HUES48 (cell line): ENCODE measurements around the gene NUP210.

Experiments
- H3K27ac ChIP-seq: one replicate; pipeline ENCODE4 v1.7.0; 2013; ENCODE audit warnings: low read depth, low read length, inconsistent platforms
- H3K27me3 ChIP-seq: 2 replicates; pipeline ENCODE4 v1.6.1; 2013; ENCODE audit warnings: mild to moderate bottlenecking, low read length; ENCODE audit not compliant: control insufficient read depth, insufficient read depth
- H3K36me3 ChIP-seq: 2 replicates; pipeline ENCODE4 v1.6.1; 2013; ENCODE audit warnings: low read length; ENCODE audit not compliant: control insufficient read depth, insufficient read depth
- H3K4me1 ChIP-seq: 2 replicates; pipeline ENCODE4 v1.6.1; 2013; ENCODE audit warnings: mild to moderate bottlenecking, low read length; ENCODE audit not compliant: control insufficient read depth, insufficient read depth
- H3K4me3 ChIP-seq: 2 replicates; pipeline ENCODE4 v1.5.1; 2013; ENCODE audit warnings: mild to moderate bottlenecking, low read depth, low read length
- H3K9ac ChIP-seq: 2 replicates; pipeline ENCODE4 v1.6.1; 2013; ENCODE audit warnings: mild to moderate bottlenecking, low read depth, low read length, moderate library complexity
- H3K9me3 ChIP-seq: 2 replicates; pipeline ENCODE4 v1.6.1; 2013; ENCODE audit warnings: low read length; ENCODE audit not compliant: control insufficient read depth, insufficient read depth

NUP210 gene

DNA sequence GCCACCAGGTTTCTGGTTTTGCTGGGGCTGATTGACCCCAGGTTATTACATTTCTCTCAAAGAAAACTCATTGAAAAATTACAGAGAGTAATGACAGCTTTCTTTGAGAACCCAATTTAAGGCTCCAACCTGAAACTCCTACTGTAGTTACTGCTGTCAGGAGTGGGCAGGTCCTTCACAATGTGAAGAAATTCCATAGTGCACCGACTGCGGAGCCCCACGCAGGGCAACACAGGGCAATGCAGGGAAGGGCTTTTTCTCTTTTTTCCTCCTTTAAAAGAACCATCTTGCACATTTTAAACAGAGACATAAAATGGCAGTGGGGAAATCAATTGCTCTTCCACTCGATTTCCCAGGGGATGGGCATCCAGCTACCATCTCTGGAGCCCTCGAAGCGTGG lies 74.3 kb downstream of the NUP210 start:
- peaks cover 47% of the 10 kb centered on the region for H3K4me1 ChIP-seq
- no peak overlapping the region for H3K4me3 ChIP-seq
- H3K27ac ChIP-seq: no peak overlapping the region
- peaks cover 28% of the 10 kb centered on the region for H3K36me3 ChIP-seq
- no peaks in the 10 kb centered on the region for H3K27me3 ChIP-seq
- no peak overlapping the region for H3K9ac ChIP-seq
- no peaks in the 10 kb centered on the region for H3K9me3 ChIP-seq

DNA sequence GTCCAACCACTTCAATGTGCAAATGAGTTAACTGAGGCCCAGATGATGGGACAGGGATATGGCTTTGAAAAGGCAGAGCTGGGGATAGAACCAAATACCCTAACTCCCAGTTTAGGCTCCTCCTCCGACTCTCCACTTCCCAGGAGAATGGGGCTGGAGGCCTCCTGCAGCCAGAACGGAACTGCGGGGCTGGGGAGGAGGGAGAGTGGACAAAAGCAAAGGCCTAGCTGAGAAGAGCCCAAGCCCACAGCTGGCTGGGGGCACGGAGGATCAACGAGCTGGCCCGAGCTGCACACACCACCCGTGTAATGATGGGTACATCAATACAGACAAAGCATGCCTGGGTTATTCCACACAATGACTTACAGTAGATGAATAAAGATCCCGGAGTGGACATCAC lies 74.8 kb downstream of the NUP210 start:
- Histone ChIP-seq H3K36me3 (peaks cover 32% of the 10 kb centered on the region), H3K27ac (no peak overlapping the region), H3K9ac (no peak overlapping the region), H3K27me3 (no peaks in the 10 kb centered on the region), H3K4me1 (peaks cover 47% of the 10 kb centered on the region), H3K4me3 (no peak overlapping the region), H3K9me3 (no peaks in the 10 kb centered on the region)

DNA sequence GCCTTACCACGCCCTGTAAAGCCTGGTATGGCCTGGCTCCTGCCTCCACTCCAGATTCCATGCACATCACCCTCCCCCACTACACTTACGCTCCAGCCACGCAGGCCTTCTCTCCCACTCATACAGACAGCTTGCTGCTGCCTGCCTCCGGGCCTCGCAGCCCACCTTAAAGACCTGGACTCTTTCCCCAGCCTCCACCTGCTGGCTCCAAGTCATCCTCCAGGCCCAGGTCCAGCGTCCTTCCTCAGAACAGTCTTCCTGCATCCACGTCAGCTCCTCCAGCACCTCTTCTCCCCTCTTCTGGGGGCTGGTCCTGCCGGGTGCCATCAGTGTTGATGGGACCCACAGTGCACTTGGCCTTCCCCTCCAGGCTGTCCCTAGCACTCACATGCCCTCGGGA lies 75.5 kb downstream of the NUP210 start:
- Histone ChIP-seq H3K9ac (no peak overlapping the region), H3K36me3 (peaks cover 32% of the 10 kb centered on the region), H3K9me3 (no peaks in the 10 kb centered on the region), H3K4me1 (peaks cover 42% of the 10 kb centered on the region), H3K27ac (no peak overlapping the region), H3K4me3 (no peak overlapping the region), H3K27me3 (no peaks in the 10 kb centered on the region)

DNA sequence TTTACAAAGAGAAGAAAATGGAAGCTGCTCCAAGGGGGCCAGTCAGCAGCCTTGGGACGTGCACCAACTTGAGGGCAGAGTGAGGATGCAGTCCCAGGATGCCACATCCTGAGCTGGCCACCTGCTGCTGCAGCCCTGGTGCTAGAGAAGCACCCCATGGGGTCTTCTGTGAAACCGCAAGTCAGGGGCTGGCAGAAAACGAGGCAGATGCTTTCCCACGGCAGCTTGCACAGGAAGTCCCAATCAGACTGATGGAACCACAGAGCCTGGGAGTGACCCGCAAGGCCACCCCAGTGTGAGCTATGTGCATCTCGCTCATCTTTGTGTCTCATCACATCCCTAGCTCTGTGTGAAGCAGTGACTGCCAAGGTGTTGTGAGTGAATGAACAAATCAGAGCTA lies 76.5 kb downstream of the NUP210 start:
- Histone ChIP-seq H3K27ac (no peak overlapping the region), H3K9me3 (no peaks in the 10 kb centered on the region), H3K9ac (no peak overlapping the region), H3K4me1 (peaks cover 32% of the 10 kb centered on the region), H3K4me3 (no peak overlapping the region), H3K27me3 (no peaks in the 10 kb centered on the region), H3K36me3 (peaks cover 37% of the 10 kb centered on the region)

DNA sequence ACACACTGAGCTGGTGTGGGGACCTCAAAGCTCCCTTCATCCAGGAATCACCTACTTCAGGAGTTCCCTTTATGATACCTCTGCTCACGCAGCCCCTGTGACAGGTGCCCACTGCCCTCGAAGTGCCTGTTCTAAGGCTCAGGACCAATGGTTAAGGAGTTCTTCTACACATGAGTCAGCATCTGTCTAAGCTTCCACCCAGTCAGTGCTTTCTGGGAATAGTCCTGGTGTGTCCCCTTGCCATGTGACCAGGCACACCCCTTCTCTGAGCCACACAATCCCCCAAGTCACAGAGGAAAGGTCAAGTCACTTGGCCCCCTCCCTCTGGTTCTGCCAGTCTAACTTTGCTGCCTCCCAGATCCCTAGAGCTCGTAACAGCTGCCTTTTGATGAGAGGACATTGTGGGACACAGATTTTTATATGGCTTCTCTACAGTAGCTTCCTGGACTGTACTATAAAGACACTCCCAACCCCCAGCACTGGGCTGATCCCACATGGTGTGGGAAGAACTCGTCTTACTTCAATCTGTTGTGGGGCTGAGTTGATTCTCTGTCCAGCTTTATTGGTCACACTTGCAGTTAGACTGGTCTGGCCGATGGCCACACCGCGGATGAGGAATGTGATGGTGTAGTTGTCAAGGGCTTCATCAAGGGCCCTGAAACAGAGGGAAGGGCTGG lies 78.8 kb downstream of the NUP210 start:
- Histone ChIP-seq H3K27ac (no peak overlapping the region), H3K4me1 (peaks cover 10% of the 10 kb centered on the region), H3K36me3 (peaks cover 54% of the 10 kb centered on the region), H3K27me3 (no peaks in the 10 kb centered on the region), H3K9ac (no peak overlapping the region), H3K4me3 (no peak overlapping the region), H3K9me3 (no peaks in the 10 kb centered on the region)

DNA sequence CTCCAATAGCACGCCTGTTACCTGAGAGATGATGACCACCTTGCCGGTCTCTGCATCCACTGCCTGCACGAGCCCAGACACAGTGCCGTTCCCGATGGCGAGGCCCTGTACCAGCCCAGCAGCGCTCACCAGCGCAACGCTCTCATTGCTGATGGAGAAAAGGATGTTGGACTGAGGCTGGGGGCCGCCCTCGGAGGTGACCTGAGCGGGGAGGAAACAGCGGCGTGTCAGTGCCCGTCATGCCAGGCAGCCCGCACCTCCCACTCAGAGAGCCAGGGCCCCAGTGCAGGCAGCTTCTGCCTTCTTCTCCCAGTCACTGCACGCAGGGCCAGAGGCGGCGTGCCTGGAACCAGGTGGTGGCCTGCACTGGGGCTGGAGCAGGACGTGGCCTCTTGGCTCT lies 80.3 kb downstream of the NUP210 start:
- Histone ChIP-seq H3K9ac (no peak overlapping the region), H3K4me1 (peaks cover 2% of the 10 kb centered on the region; the same call in 1 of the 2 replicates), H3K36me3 (peaks cover 68% of the 10 kb centered on the region), H3K9me3 (no peaks in the 10 kb centered on the region), H3K4me3 (no peak overlapping the region), H3K27me3 (no peaks in the 10 kb centered on the region), H3K27ac (no peak overlapping the region)

DNA sequence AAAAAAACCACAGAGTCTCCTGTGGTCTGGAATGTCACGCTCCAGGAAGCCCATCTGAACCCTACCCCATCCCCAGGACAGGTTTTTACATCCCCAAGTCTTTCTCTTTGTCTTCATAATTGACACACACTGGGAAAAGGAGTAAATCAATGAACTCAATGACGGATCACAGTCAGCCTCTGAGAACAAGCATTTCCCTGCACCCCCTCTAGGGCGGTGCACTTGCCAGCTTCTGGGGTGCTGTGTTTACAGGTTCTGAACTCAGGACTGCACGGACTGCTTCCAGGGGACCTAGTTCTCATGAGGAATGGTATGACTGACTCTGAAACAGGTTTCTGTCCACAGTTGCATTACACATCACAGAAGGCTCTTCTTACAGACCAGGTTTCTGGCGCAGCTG lies 81.1 kb downstream of the NUP210 start:
- Histone ChIP-seq H3K4me1 (no peaks in the 10 kb centered on the region), H3K36me3 (peaks cover 68% of the 10 kb centered on the region), H3K27me3 (no peaks in the 10 kb centered on the region), H3K9me3 (no peaks in the 10 kb centered on the region), H3K4me3 (no peak overlapping the region), H3K27ac (no peak overlapping the region), H3K9ac (no peak overlapping the region)

DNA sequence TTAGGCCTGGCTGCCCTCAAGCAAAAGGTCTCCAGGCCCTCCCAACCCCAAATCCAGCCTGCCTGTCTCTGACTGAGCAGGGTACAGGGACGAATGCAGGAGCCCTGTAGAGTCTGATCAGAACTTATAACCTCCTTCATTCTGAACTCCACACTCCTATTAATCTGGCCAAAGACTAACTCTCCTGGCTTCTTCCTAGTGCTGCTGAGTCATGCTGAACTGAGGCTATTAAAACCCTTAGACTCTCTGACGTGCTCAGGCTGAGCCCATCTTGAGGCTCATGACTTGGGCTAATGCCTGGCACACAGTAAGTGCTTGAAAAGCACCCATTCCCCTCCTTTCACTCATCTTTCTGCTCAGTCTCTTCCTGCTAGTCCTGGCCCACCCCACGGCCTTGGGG lies 81.9 kb downstream of the NUP210 start:
- Histone ChIP-seq H3K9me3 (no peaks in the 10 kb centered on the region), H3K4me3 (no peak overlapping the region), H3K27me3 (no peaks in the 10 kb centered on the region), H3K36me3 (peaks cover 70% of the 10 kb centered on the region), H3K9ac (no peak overlapping the region), H3K4me1 (no peaks in the 10 kb centered on the region), H3K27ac (no peak overlapping the region)

DNA sequence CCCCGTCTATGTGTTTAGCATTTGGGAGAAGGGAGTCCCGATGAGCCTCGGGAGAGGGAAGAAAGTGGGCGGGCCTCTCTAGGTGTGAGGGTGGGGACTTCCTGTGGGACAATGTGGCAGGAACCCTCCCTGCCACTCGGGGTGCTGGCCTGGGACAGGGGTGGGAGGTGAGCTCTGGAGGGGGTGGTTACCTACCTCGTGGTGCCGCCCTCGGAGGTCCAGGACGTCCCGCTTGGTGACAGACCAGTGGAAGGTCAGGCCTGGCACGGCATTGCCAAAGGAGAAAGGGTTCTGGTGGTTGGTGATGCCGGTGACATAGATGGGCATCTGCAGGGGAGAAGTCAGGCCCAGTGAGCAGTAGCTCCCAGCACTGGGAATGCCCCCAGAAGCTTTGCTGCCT lies 83.5 kb downstream of the NUP210 start:
- no peak overlapping the region for H3K4me3 ChIP-seq
- no peak overlapping the region for H3K27ac ChIP-seq
- no peaks in the 10 kb centered on the region for H3K4me1 ChIP-seq
- H3K9ac ChIP-seq: no peak overlapping the region
- H3K36me3 ChIP-seq: peaks cover 73% of the 10 kb centered on the region
- no peaks in the 10 kb centered on the region for H3K9me3 ChIP-seq
- H3K27me3 ChIP-seq: no peaks in the 10 kb centered on the region

DNA sequence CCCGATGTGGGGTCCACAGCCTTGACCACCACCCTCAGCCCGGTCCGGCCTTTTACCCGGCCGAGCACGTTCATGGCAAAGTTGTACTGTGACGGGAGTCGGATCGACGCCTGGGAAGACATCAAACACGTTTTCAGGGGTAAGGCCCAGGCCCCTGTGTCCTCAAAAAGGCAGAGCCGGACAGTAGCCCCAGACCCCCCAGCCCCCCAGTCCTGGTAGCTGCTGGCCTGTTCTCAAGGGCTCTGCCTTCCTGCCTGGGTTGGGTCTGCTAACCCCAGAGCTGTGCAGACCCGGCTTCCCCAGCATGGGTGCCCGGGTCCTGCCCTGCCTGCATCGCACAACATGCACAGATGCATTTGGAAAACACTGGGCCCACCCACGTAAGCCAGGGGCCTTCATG lies 84.6 kb downstream of the NUP210 start:
- no peaks in the 10 kb centered on the region for H3K4me1 ChIP-seq
- peaks cover 73% of the 10 kb centered on the region for H3K36me3 ChIP-seq
- no peak overlapping the region for H3K4me3 ChIP-seq
- no peak overlapping the region for H3K27ac ChIP-seq
- no peaks in the 10 kb centered on the region for H3K27me3 ChIP-seq
- no peak overlapping the region for H3K9ac ChIP-seq
- H3K9me3 ChIP-seq: no peaks in the 10 kb centered on the region

DNA sequence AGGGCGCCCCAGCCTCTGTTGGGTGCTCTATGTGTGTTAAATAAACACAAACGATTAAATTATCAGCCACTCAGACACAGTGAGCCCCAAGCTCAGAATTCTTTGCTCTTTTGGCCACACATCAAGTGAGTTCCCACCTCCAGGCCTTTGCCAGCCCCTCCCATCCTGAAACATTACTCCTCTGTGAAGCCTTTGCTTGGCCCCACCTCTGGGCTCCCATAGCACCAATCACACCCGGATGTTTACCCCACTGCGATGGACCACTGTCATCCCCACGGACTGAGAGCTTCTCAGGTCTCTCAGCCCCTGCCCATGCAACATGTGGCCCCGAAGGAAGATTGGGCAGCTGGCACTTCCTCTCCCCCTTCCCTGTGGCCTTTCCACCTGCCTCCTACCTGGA lies 85.1 kb downstream of the NUP210 start:
- no peak overlapping the region for H3K27ac ChIP-seq
- H3K36me3 ChIP-seq: peaks cover 73% of the 10 kb centered on the region

More for the DNA sequence above, 85.1 kb downstream of the NUP210 start:
- Histone ChIP-seq H3K4me1 (no peaks in the 10 kb centered on the region), H3K9me3 (no peaks in the 10 kb centered on the region), H3K9ac (no peak overlapping the region), H3K27me3 (no peaks in the 10 kb centered on the region), H3K4me3 (no peak overlapping the region)
